LNCaP clone FGC (cell line): ENCODE measurements around the gene PNCK.

Source experiments
- DNase-seq: peaks from one replicate; pipeline ENCODE4 v3.0.0-alpha.2; 2011; ENCODE audit warnings: low read depth
- H3K4me3 ChIP-seq: 2 replicates; pipeline ENCODE4 v1.5.1; 2011; ENCODE audit warnings: mild to moderate bottlenecking, low read depth, low read length, control low read depth
- CTCF ChIP-seq: IDR thresholded peaks from 2 replicates; pipeline ENCODE4 v1.5.1; 2012; ENCODE audit warnings: mild to moderate bottlenecking; ENCODE audit not compliant: control insufficient read depth, insufficient read depth; ENCODE audit errors: extremely low read depth

PNCK gene

GRCh38 chrX:153669901-153670731 is 3.5 kb downstream of the PNCK start:
- DNase-seq, result no peak
- no peak for TF ChIP-seq CTCF
- no peak overlapping the region for H3K4me3 ChIP-seq

DNA sequence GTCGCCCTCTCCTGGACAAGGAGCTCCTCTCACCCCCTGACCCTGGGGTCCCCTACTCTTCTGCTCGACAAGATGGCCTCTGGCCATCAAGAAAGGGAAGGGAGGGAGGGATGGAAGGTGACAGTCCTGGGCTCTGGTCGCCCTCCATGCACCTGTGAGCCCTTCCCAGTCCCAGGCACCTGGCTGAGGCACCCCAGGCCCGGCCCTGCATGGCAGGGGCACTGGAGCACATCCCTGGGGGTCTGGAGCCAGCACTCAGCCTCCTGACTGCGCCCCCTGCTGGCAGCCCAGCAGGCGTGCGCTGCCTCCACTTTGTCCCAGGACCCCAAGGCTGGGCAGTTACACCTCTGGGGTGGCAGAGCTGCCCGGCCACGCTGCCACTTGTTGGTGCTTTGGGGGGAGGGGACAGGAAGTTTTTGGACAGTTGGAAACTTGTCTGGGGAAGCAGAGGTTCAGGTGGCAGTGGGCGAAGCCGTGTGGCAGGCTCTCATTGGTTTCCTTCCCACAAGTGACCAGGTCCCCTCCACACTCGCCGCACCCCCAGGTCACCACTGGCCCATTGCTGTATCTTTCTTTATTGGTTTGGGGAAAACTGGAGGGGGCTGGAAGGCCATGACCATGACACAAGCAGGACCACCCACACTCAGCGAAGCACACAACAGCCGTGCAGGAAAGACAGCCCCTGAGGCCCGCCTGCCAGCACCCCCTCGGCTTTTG is 4.3 kb downstream of the PNCK start:
- DNase-seq, result no peak
- peak; percentile 68 for TF ChIP-seq CTCF
- no peak overlapping the region for H3K4me3 ChIP-seq

DNA sequence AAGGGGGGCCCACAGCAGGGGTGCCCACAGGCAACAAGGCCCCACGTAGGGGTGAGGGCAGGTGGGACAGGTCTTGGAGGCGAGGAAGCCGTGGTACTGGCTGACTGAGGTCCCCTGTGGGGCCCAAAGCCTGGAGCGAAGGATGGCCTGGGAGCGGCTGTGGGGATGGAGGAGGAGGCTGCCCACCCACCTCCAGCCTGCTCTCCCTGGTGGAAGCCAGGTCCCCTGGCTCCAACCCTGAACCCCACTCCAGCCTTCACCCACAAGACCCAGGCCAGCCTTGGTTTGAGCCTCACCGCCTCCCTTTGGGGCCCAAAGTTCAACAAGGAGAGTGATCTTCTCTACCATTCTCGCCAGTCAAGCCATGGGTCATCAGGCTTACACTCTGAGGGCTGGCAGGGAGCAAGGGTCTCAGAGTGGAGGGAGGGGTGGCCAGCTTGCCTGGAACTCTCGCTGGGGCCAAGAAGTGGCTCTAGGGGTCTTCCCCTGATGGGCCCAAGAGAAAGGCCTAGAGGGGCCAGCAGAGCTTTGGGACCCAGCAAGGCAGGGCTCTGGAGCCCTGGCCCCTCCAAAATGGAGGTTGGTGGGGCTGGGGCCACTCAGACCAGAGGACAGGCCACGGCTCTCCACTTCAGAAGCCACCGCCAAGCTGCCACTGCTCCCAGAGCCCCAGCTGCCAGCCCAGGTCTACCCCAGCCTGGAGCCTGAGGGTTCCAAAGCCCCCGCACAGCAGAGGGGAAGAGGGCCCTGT is 5.0 kb downstream of the PNCK start:
- DNase-seq, result no peak
- H3K4me3 ChIP-seq, result no peak overlapping the region
- no peak for TF ChIP-seq CTCF

DNA sequence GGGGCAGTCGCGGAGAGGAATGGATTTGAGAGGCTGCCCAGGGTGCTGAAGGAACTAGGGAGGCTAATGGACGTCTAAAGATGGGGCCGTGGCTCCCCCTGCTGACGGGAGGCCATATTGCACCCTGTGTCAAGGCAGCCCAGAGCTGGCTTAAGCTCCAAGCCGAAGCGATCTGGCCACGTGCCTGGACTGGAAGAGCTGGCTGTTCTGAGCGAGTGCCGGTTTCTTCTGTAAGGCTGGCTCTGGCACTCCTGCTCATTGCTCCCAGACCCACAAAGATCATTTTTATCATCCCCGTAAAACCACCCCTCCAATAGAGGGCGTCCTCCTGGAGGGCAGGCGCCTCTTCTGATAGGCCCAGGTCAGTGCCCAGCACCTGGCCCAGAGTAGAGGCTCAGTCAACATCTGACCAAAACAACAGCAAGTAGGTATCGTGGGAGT is 5.6 kb downstream of the PNCK start:
- DNase-seq, result peak; percentile 65
- H3K4me3 ChIP-seq, result no peak overlapping the region
- TF ChIP-seq CTCF, result peak; percentile 79

DNA sequence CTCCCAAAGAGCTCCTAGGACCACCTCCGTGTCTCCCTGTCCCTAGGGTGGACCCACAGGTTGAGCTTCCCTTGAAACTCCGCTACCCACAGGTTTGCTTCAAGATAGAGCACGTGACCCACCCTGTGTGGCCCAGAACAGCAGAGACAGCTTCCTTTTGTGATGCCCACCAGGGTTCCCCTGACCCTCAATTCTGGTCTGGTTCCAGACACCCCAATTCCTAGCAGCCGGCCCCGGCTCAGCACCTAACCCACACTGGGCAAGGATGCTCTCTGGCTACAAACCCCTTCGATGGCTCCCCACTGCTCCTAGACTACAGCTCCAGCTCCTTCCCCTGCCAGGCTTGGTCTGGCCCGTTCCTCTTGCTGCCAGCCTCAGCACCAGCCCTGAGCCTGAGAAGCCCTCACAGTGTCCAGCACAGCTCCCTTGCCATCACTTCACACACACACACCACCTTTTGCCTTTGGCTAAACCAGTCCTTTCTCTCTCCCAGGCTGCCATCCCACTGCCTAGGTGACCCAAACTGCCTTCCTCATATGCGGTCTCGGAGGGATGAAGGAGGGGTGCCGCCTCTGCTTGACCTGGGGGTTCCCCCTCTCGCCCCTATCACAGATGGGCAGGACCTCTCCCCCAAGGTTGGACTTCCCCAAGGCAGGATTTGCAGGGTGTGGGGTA is 6.2 kb downstream of the PNCK start:
- DNase-seq, result no peak
- TF ChIP-seq CTCF, result no peak
- peak overlapping the region; percentile 13; the same call in 1 of the 2 replicates for H3K4me3 ChIP-seq

DNA sequence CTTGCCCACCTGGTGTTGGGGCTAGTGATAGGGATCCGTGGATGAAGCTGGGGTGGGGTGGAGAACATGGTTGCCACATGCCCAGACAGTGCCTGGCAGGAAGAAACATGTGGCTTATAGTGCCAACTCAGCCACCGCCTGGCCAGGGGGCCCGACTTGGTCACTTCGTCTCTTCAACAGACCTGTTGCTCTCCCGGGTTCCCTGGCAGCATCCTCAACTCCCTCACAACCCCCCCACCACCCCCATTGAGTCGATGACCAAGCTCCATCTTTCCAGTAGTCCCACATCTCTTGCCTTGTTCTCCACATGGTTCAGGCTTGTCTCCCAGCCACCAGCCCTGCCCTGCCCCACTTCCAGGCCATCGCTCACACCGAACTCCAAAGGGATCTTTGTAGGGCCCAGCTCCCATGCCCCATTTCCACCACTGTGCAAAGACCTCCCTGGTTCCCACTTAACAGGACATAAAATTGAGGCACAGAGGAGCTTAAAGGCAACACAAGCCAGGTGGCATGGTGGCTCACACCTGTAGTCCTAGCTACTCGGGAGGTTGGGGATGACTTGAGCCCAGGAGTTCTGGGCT is 7.8 kb downstream of the PNCK start:
- no peak for TF ChIP-seq CTCF
- H3K4me3 ChIP-seq, result no peak overlapping the region
- DNase-seq, result no peak
